Type B pancreatic cell (in vitro differentiated cells): ENCODE data around the gene SAA4. TPM values are rescaled to one million over a fixed set of nuclear protein-coding genes. Genes with fewer than 3 reads are reported as not detected.
"Not testable (repeated sequence)": the region's sequence is repeated elsewhere in the genome, so short reads cannot be mapped to it uniquely, and the experiment has no call there.

Experiments
- DNase-seq: peaks from one replicate; pipeline ENCODE4 v3.0.0; 2021; ENCODE audit warnings: mixed read lengths; ENCODE audit not compliant: unreplicated experiment; ENCODE audit errors: extremely low spot score
- H3K27ac Mint-ChIP-seq: 2 replicates; pipeline ENCODE4 v1.8.0; 2021; ENCODE audit warnings: mild to moderate bottlenecking, mixed read lengths
- H3K27me3 Mint-ChIP-seq: 2 replicates; pipeline ENCODE4 v1.8.0; 2021; ENCODE audit warnings: mixed read lengths
- H3K36me3 Mint-ChIP-seq: 2 replicates; pipeline ENCODE4 v1.8.0; 2021; ENCODE audit warnings: mixed read lengths
- H3K4me1 Mint-ChIP-seq: one replicate; pipeline ENCODE4 v1.8.0; 2021; ENCODE audit warnings: mixed read lengths; ENCODE audit not compliant: unreplicated experiment
- H3K4me3 Mint-ChIP-seq: 2 replicates; pipeline ENCODE4 v1.8.0; 2021; ENCODE audit warnings: mild to moderate bottlenecking, mixed read lengths
- H3K9me3 Mint-ChIP-seq: 2 replicates; pipeline ENCODE4 v1.8.0; 2021; ENCODE audit warnings: mixed read lengths
- total RNA-seq: library from RNA; stranded (reverse); gene quantifications from 2 replicates; pipeline ENCODE4 v1.2.1, GENCODE V29; 2021; ENCODE audit warnings: low replicate concordance
- TF ChIP-seq, protein P1 (sequence below): fragments of 200-600 bp; sonication (generic); conservative IDR thresholded peaks from 2 replicates; pipeline ENCODE4 v1.5.0; 2021; ENCODE audit warnings: antibody characterized with exemption, mild to moderate bottlenecking

Gene SAA4
- total RNA-seq, 1 donor from 2014 or later: not detected

DNA sequence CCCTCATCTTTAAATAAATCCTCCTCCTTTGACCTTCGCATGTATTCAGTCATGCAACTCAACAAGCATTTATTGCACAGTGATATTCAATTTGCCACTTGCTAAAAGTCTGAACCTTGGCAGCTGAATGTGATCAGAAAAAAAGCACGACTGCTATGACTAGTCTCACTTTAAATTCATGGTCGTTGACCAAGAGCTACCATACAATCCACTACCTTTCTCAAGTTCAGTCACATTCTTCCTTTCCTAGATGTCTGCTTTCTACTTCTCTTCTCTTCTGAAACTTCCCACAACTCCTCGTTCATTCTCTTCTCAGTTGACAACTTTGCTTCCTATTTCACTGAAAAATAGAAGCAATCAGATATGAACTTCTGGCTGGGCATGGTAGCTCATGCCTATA is 27.4 kb upstream of the SAA4 start:
- TF ChIP-seq, protein P1, sequence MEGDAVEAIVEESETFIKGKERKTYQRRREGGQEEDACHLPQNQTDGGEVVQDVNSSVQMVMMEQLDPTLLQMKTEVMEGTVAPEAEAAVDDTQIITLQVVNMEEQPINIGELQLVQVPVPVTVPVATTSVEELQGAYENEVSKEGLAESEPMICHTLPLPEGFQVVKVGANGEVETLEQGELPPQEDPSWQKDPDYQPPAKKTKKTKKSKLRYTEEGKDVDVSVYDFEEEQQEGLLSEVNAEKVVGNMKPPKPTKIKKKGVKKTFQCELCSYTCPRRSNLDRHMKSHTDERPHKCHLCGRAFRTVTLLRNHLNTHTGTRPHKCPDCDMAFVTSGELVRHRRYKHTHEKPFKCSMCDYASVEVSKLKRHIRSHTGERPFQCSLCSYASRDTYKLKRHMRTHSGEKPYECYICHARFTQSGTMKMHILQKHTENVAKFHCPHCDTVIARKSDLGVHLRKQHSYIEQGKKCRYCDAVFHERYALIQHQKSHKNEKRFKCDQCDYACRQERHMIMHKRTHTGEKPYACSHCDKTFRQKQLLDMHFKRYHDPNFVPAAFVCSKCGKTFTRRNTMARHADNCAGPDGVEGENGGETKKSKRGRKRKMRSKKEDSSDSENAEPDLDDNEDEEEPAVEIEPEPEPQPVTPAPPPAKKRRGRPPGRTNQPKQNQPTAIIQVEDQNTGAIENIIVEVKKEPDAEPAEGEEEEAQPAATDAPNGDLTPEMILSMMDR: no peak
- Mint-ChIP-seq H3K27me3 (peaks cover 13% of the 10 kb centered on the region), H3K4me3 (no peak overlapping the region), H3K9me3 (no peaks in the 10 kb centered on the region), H3K27ac (no peak overlapping the region), H3K4me1 (no peaks in the 10 kb centered on the region), H3K36me3 (no peaks in the 10 kb centered on the region)
- DNase-seq: no peak

DNA sequence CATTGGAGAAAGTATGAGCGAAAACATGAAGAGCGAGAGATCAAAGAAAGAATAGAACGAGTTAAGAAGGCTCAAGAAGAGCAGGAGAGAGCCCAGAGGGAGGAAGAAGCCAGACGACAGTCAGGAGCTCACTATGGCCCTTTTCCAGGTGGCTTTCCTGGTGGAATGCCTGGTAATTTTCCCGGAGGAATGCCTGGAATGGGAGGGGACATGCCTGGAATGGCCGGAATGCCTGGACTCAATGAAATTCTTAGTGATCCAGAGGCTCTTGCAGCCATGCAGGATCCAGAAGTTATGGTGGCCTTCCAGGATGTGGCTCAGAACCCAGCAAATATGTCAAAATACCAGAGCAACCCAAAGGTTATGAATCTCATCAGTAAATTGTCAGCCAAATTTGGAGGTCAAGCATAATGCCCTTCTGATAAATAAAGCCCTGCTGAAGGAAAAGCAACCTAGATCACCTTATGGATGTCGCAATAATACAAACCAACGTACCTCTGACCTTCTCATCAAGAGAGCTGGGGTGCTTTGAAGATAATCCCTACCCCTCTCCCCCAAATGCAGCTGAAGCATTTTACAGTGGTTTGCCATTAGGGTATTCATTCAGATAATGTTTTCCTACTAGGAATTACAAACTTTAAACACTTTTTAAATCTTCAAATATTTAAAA is 26.2 kb upstream of the SAA4 start:
- not testable (repeated sequence) for H3K27ac Mint-ChIP-seq, H3K4me1 Mint-ChIP-seq, H3K9me3 Mint-ChIP-seq, DNase-seq, H3K36me3 Mint-ChIP-seq, H3K4me3 Mint-ChIP-seq
- peaks cover 13% of the 10 kb centered on the region for H3K27me3 Mint-ChIP-seq

DNA sequence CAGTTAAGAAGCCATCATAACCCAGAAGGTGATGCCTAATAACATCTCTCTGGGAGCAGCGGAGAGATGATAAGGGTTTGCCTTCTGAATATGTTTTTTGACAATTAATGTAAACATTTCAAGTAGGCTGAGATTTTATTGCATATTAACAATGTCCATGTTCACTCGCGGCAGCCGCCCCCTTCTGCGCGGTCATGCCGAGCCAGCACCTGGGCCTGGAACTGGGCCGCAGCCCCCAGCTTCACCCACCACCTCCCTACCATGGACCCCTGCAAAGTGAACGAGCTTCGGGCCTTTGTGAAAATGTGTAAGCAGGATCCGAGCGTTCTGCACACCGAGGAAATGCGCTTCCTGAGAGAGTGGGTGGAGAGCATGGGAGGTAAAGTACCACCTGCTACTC is 25.1 kb upstream of the SAA4 start:
- TF ChIP-seq, protein P1: no peak
- Mint-ChIP-seq H3K4me3 (no peak overlapping the region), H3K27me3 (peaks cover 14% of the 10 kb centered on the region), H3K27ac (no peak overlapping the region), H3K36me3 (no peaks in the 10 kb centered on the region), H3K9me3 (no peaks in the 10 kb centered on the region), H3K4me1 (no peaks in the 10 kb centered on the region)
- no peak for DNase-seq

GRCh38 chr11:18259259-18259658 is 22.7 kb upstream of the SAA4 start:
- Mint-ChIP-seq H3K36me3 (no peaks in the 10 kb centered on the region), H3K4me1 (no peaks in the 10 kb centered on the region), H3K9me3 (no peaks in the 10 kb centered on the region), H3K27ac (no peak overlapping the region), H3K4me3 (no peak overlapping the region), H3K27me3 (peaks cover 8% of the 10 kb centered on the region)
- TF ChIP-seq, protein P1: no peak
- no peak for DNase-seq

- Mint-ChIP-seq H3K4me3 (no peak overlapping the region), H3K27me3 (peaks cover 2% of the 10 kb centered on the region)
These were observed 18.3 kb upstream of the SAA4 start for GRCh38 chr11:18254781-18255361.

GRCh38 chr11:18253778-18254338 is 17.3 kb upstream of the SAA4 start:
- Mint-ChIP-seq H3K4me1 (no peaks in the 10 kb centered on the region), H3K27ac (peak overlapping the region; percentile 82), H3K4me3 (no peak overlapping the region), H3K9me3 (no peaks in the 10 kb centered on the region), H3K27me3 (peaks cover 2% of the 10 kb centered on the region), H3K36me3 (no peaks in the 10 kb centered on the region)
- no peak for DNase-seq
- TF ChIP-seq, protein P1: no peak

More at GRCh38 chr11:18254781-18255361, 18.3 kb upstream of the SAA4 start:
- TF ChIP-seq, protein P1: no peak
- Mint-ChIP-seq H3K9me3 (no peaks in the 10 kb centered on the region), H3K27ac (no peak overlapping the region), H3K4me1 (no peaks in the 10 kb centered on the region), H3K36me3 (no peaks in the 10 kb centered on the region)
- no peak for DNase-seq
